GM12864 (cell line): ENCODE results near the gene EFS.

Source experiments
- DNase-seq: peaks from one replicate; pipeline ENCODE4 v3.0.0-alpha.2; 2011; ENCODE audit warnings: low read depth
- H3K4me3 ChIP-seq: 2 replicates; pipeline ENCODE4 v1.5.1; 2011; ENCODE audit warnings: mild to moderate bottlenecking, low read depth, low read length, control low read depth
- TF ChIP-seq, protein P1 (sequence below): IDR thresholded peaks from 2 replicates; pipeline ENCODE4 v1.5.1; 2011; ENCODE audit warnings: low read depth, mild to moderate bottlenecking, moderate library complexity, low read length, control low read depth, inconsistent platforms; ENCODE audit errors: missing control alignments

EFS gene

DNA sequence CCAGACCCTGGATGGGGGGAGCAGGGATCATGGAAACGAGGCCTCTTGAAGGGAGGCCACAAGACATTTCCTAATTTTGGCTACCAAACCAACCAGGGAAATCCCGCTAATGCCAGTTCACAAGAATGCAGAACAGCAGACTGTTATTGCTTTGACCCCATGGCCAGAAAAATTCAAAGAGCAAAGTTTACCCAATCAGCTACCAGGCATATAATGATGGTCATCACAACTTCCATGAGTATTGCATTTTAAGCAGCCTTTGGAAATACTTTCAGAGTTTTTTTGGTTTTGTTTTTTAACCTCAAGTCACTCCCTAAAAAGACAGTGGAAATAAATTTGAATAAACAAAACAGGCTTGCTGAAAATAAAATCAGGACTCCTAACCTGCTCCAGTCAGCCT, 7.5 kb upstream of the EFS start, which contains the start of gene IL25:
TSS of gene IL25 (plus strand) at position 301 of the 400 bp plus-strand sequence.
- H3K4me3 ChIP-seq, result no peak within 1 kb of the TSS
- TF ChIP-seq, protein P1, sequence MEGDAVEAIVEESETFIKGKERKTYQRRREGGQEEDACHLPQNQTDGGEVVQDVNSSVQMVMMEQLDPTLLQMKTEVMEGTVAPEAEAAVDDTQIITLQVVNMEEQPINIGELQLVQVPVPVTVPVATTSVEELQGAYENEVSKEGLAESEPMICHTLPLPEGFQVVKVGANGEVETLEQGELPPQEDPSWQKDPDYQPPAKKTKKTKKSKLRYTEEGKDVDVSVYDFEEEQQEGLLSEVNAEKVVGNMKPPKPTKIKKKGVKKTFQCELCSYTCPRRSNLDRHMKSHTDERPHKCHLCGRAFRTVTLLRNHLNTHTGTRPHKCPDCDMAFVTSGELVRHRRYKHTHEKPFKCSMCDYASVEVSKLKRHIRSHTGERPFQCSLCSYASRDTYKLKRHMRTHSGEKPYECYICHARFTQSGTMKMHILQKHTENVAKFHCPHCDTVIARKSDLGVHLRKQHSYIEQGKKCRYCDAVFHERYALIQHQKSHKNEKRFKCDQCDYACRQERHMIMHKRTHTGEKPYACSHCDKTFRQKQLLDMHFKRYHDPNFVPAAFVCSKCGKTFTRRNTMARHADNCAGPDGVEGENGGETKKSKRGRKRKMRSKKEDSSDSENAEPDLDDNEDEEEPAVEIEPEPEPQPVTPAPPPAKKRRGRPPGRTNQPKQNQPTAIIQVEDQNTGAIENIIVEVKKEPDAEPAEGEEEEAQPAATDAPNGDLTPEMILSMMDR, result no peak

DNA sequence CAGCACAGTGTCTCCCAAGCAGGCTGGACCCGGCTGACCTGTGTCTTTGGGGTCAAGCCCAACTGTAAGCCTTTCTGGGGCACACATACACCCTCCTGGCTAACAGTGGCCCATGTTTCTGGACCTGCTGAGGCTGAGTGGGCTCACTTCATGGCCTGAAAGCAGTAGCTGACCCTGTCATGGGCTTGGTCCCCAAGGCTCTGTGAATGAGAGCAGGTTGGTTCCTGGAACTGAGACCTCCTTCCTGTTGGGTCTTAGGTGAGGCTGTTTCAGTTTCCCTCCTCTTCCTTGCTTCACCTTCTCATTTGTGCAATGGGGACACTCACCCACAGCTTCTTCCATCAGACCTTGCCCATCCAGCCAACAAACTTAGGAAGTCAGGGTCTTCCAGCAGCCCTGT, 6.9 kb upstream of the EFS start:
- no peak overlapping the region for H3K4me3 ChIP-seq
- TF ChIP-seq, protein P1, result no peak
- no peak for DNase-seq

More for the DNA sequence above, 7.5 kb upstream of the EFS start, which contains the start of gene IL25:
- no peak for DNase-seq

DNA sequence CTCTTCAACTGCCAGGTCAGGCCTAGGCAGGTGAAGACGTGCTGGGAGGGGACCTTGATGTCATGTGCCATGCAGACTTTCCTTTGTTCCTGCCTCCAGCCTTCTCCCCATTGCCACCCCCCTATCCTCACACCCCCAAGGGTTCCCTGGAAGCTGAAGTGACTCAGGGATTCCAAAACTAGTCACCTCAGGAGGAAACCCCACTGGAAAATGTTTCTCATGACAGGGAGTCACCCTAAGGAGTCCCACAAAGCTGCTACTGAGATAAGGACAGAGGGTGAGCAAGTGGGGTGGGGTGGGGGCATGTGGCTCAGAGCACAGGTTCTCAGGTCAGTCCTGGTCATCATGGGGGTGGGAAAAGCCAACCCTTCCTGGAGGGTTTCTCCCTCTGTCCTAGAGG, 5.2 kb upstream of the EFS start:
- DNase-seq, result no peak
- H3K4me3 ChIP-seq, result no peak overlapping the region
- TF ChIP-seq, protein P1, result no peak

DNA sequence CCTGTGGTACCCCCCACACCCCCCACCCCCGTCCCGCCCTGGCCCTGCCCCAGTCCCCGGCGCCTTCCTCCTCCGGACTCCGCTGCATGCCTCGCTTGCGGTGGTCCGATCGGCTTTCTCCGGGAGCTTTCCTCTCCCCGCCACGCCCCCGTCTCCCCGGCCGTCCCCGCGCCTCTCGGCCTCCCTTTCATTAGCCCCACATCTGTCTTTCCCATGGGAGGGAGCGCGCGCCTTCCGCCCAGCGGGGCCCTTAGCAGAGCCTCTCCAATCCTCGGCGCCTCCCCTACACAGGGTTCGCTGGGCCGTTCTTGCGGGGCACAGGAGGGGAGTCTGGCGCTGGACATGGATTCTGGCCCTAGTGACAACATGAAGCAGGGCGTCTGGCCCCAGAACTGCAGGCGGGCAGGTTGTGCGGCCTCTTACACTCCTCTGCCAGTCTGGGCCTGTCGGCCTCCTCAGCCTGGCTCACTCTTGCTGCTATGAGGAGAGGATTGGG, 1.5 kb upstream of the EFS start:
- no peak for DNase-seq
- H3K4me3 ChIP-seq, result no peak overlapping the region

DNA sequence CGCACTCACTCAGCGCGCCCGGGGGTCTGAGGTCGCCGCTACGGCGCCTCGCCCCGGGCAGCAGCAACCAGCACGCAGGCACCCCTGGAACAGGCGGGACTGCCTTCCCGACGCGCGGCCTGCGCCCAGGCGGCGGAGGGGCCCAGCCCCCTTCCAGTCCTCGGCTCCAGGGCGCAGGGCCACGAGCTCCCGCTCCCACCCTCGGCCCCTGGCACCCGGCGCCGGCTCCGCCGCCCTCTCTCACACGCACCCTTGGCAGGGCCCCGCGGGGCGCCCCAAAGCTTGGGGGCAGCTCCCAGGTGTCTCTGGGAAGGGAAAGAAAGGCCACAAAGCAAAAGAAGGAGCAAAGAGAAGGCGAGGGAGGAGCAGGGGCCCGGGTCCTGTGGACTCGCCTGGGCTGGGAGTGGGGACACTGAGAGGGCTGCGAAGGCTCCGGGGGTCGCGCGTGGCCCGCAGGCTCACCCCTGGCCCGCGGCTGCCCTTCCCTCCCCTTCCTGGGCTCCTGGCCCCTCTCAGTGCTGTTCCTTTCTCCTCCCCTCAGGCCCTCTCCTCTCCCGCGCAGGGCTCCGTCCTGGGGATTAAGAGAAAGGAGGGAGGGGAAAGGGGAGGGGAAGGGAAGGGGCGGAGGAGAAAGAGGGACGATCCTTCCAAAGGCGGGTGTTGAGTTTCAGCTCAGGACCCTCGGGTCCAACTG, 907 bp upstream of the EFS start:
- TF ChIP-seq, protein P1, result no peak
- DNase-seq, result no peak

More for the DNA sequence above, 1.5 kb upstream of the EFS start:
- TF ChIP-seq, protein P1, result no peak

DNA sequence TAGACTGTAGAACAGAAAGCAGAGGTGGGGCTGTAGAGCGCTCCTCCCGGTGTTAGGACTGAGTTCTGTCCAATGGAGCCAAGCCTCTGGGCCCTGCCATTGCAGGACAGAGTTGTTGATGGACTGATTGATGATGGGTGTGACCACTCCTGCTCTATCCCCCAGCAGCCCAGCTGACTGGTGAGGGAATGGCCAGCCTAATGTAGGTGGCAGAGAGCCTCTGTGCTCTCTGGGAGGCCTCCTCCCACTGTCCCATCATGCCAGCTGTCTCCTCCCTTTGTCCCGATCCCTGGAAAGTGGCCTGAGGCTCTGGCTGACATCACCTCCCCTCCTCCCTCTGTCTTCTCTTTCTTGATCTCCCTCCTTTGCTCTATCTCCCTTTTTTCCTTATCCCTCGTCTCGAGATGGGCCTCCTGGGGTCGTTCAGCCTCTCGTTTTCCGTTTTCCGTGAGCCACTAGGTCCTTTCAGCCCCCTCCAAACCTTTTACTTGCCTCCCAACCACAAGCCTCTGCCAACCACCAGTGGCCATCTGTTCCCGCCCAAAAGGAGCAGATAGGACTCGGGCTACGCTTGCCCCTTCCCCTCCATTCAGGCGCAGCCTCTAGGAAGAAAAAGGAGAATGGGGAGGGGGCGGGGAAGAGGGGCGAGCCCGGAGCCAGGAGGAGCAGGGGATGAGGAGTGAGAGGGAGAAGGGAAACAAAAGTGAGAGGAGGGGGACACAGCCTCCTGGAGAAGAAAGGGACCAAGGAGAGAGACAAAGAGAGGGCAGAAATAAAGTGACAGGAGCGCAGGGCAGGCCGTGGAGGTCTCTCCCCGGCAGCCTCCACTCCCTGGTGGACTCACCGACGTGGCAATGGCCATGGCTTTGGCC, 572 bp downstream of the EFS start:
- no peak overlapping the region for H3K4me3 ChIP-seq
- TF ChIP-seq, protein P1, result no peak
- no peak for DNase-seq

More for the DNA sequence above, 907 bp upstream of the EFS start:
- no peak overlapping the region for H3K4me3 ChIP-seq
